ENCODE measurements around the gene HELB.

HELB gene

DNA sequence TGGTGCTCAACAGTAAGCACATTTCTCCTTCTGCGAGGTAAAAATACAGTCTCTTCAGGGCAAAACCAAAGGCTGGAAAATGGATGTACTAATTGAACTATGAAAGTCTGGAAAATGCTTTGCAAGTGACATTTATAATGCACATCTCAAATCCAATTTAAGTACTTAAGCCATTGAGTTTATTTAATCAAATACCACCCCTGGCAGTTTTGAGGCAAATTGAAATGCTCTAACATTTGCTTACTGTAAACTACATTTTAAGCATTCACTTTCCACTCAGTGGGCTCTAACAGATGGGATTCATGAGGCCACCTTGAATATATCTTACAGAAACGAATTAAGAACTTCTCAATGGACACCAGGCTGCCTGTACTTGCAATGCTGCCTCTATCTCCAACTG, 69.7 kb downstream of the HELB start:
- Histone ChIP-seq H3K36me3 (ENCODE audit: control insufficient read depth in 2 of 2, insufficient read depth in 1 of 2, low read length in 2 of 2) (no peaks in the 10 kb centered on the region), H3K27ac (ENCODE audit: extremely low read depth, low read depth, low read length) (no peak overlapping the region), H3K4me3 (ENCODE audit: low read depth, low read length) (no peak overlapping the region), H3K9me3 (ENCODE audit: control insufficient read depth, insufficient read depth, low read depth, low read length) (no peaks in the 10 kb centered on the region), H3K4me1 (ENCODE audit: control insufficient read depth, insufficient read depth, low read length) (no peaks in the 10 kb centered on the region)
- CTCF ChIA-PET: no interaction called here
- POLR2A ChIA-PET: no interaction called here
- TF ChIP-seq ZFHX2 (tag by site-specific recombination; conservative IDR thresholded peaks at IDR 0.05) (no peak), SALL2 (tag by site-specific recombination; IDR thresholded peaks at IDR 0.05; ENCODE audit: borderline replicate concordance) (no peak), ZIC2 (tag by site-specific recombination; IDR thresholded peaks at IDR 0.05) (no peak), ZNF514 (tag by site-specific recombination; IDR thresholded peaks at IDR 0.05) (no peak), BCL6B (tag by site-specific recombination; IDR thresholded peaks at IDR 0.05) (no peak), GLIS1 (tag by site-specific recombination; IDR thresholded peaks at IDR 0.05) (no peak), KLF7 (tag by site-specific recombination; IDR thresholded peaks at IDR 0.05; ENCODE audit: borderline replicate concordance) (no peak)
- TF ChIP-seq, protein P1, sequence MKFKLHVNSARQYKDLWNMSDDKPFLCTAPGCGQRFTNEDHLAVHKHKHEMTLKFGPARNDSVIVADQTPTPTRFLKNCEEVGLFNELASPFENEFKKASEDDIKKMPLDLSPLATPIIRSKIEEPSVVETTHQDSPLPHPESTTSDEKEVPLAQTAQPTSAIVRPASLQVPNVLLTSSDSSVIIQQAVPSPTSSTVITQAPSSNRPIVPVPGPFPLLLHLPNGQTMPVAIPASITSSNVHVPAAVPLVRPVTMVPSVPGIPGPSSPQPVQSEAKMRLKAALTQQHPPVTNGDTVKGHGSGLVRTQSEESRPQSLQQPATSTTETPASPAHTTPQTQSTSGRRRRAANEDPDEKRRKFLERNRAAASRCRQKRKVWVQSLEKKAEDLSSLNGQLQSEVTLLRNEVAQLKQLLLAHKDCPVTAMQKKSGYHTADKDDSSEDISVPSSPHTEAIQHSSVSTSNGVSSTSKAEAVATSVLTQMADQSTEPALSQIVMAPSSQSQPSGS (tag by site-specific recombination; IDR thresholded peaks at IDR 0.05; ENCODE audit: low read depth): no peak

GRCh38 chr12:66375560-66375959, 73.3 kb downstream of the HELB start:
- no peak overlapping the region for H3K27ac ChIP-seq (ENCODE audit: extremely low read depth, low read depth, low read length)
- ChIA-PET POLR2A (no interaction called here), CTCF (interaction anchor here (0.6 to 1.1 kb wide), 3 partner anchors 10 to 107 kb away, joined by 3 read pairs; no protein-coding TSS in a partner anchor)
- H3K36me3 ChIP-seq (ENCODE audit: control insufficient read depth in 2 of 2, insufficient read depth in 1 of 2, low read length in 2 of 2): no peaks in the 10 kb centered on the region
- H3K9me3 ChIP-seq (ENCODE audit: control insufficient read depth, insufficient read depth, low read depth, low read length): no peaks in the 10 kb centered on the region
- TF ChIP-seq ZBTB7A (tag by site-specific recombination; IDR thresholded peaks at IDR 0.05; ENCODE audit: low read depth) (no peak), MYNN (tag by site-specific recombination; IDR thresholded peaks at IDR 0.05; ENCODE audit: borderline replicate concordance) (no peak), ZNF335 (tag by site-specific recombination; conservative IDR thresholded peaks at IDR 0.05) (no peak), GLI2 (tag by site-specific recombination; IDR thresholded peaks at IDR 0.05; ENCODE audit: borderline replicate concordance, low read depth) (no peak), ZNF211 (tag by site-specific recombination; IDR thresholded peaks at IDR 0.05; ENCODE audit: low read depth) (no peak), ZNF24 (tag by site-specific recombination; IDR thresholded peaks at IDR 0.05) (no peak), ZNF48 (tag by site-specific recombination; IDR thresholded peaks at IDR 0.05) (no peak), ZNF350 (tag by site-specific recombination; IDR thresholded peaks at IDR 0.05) (no peak), ZNF529 (tag by site-specific recombination; IDR thresholded peaks at IDR 0.05; ENCODE audit: insufficient replicate concordance) (no peak), HOXC10 (CRISPR knock-in tag; IDR thresholded peaks at IDR 0.05) (no peak), SCRT1 (tag by site-specific recombination; IDR thresholded peaks at IDR 0.05; ENCODE audit: borderline replicate concordance) (no peak), YY2 (tag by site-specific recombination; IDR thresholded peaks at IDR 0.05) (no peak), GLIS2 (tag by site-specific recombination; IDR thresholded peaks at IDR 0.05) (no peak), ZNF580 (tag by site-specific recombination; IDR thresholded peaks at IDR 0.05) (no peak)
- TF ChIP-seq, protein P2, sequence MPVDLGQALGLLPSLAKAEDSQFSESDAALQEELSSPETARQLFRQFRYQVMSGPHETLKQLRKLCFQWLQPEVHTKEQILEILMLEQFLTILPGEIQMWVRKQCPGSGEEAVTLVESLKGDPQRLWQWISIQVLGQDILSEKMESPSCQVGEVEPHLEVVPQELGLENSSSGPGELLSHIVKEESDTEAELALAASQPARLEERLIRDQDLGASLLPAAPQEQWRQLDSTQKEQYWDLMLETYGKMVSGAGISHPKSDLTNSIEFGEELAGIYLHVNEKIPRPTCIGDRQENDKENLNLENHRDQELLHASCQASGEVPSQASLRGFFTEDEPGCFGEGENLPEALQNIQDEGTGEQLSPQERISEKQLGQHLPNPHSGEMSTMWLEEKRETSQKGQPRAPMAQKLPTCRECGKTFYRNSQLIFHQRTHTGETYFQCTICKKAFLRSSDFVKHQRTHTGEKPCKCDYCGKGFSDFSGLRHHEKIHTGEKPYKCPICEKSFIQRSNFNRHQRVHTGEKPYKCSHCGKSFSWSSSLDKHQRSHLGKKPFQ (tag by site-specific recombination; IDR thresholded peaks at IDR 0.05): no peak
- H3K4me3 ChIP-seq (ENCODE audit: low read depth, low read length): no peak overlapping the region
- H3K4me1 ChIP-seq (ENCODE audit: control insufficient read depth, insufficient read depth, low read length): no peaks in the 10 kb centered on the region
